H1 (cell line): Measurements from ENCODE around the gene CACNG4. TPM values are rescaled to one million over a fixed set of nuclear protein-coding genes. Genes with fewer than 3 reads are reported as not detected.

ENCODE experiments used
- CBX5 ChIP-seq: fragments of 300-800, 300-1000 bp; sonication (generic); IDR thresholded peaks from 2 replicates; pipeline ENCODE4 v1.7.1; 2016; ENCODE audit warnings: antibody characterized with exemption, low read length, low read depth
- EP300 ChIP-seq, 2 experiments: IDR thresholded peaks; 1 replicate in 1 of 2; 2 replicates in 1 of 2; pipeline ENCODE4 v1.6.1; 2011 to 2012; ENCODE audit warnings: low read depth in 2 of 2, low read length in 2 of 2, mild to moderate bottlenecking in 2 of 2, borderline replicate concordance in 1 of 2, inconsistent platforms in 1 of 2, moderate library complexity in 1 of 2
- KDM4A ChIP-seq: IDR thresholded peaks from one replicate; pipeline ENCODE4 v1.7.1; 2012; ENCODE audit warnings: low read depth, mild to moderate bottlenecking, moderate library complexity, low read length, inconsistent platforms; ENCODE audit not compliant: severe bottlenecking
- NRF1 ChIP-seq: IDR thresholded peaks from 2 replicates; pipeline ENCODE4 v1.6.1; 2011; ENCODE audit warnings: mild to moderate bottlenecking, low read depth, low read length, improper control_type of control experiment
- YY1 ChIP-seq: IDR thresholded peaks from 2 replicates; pipeline ENCODE4 v1.6.1; 2011; ENCODE audit warnings: low read depth, mild to moderate bottlenecking, low read length
- polyA plus RNA-seq, 7 experiments: library from polyadenylated mRNA; depleted of rRNA in 3 of 7; stranded (reverse) in 5 of 7; unstranded in 2 of 7; fragments of >200 nt in 5 of 7; fragments of 200-250 nt in 2 of 7; gene quantifications; 1 replicate in 5 of 7; 2 replicates in 1 of 7; 4 replicates in 1 of 7; pipeline versions ENCODE4 v1.2.1 to v1.2.3, GENCODE V29; 2011 to 2013; ENCODE audit warnings: missing spikeins in 2 of 7, mixed read lengths in 2 of 7
- total RNA-seq: library from RNA; stranded (reverse); fragmentation: NEBNext Ultra II Directional; extraction: Animal tissue kit (Norgen Biotek cat#: 25700); gene quantifications from 2 replicates; pipeline ENCODE4 v1.2.1, GENCODE V29; 2021
- TF ChIP-seq, protein P1 (sequence below): IDR thresholded peaks from 2 replicates; pipeline ENCODE4 v1.6.1; 2011; ENCODE audit warnings: low read length, improper control_type of control experiment

Gene CACNG4
- total and polyA plus RNA-seq, 2 of the 8 experiments (the other 6 are each of a cell fraction or from before 2014, with no cell fraction given) = 3.6 to 5.6 TPM

GRCh38 chr17:67049025-67049739 is 84.7 kb downstream of the CACNG4 start (continued):
- TF ChIP-seq, protein P1, sequence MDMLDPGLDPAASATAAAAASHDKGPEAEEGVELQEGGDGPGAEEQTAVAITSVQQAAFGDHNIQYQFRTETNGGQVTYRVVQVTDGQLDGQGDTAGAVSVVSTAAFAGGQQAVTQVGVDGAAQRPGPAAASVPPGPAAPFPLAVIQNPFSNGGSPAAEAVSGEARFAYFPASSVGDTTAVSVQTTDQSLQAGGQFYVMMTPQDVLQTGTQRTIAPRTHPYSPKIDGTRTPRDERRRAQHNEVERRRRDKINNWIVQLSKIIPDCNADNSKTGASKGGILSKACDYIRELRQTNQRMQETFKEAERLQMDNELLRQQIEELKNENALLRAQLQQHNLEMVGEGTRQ = no peak
- TF ChIP-seq EP300 (IDR thresholded peaks at IDR 0.05; ENCODE audit: borderline replicate concordance in 1 of 2, low read depth in 2 of 2, low read length in 2 of 2) (no peak), NRF1 (no peak), YY1 (no peak), KDM4A (no peak), CBX5 (no peak)
